Measurements from ENCODE around the gene ITPRID1. TPM values are rescaled to one million over a fixed set of nuclear protein-coding genes. Genes with fewer than 3 reads are reported as not detected.
A peak's percentile ranks its signal among the peaks of the same experiment; 100 is the strongest.
"Not testable (repeated sequence)": the region's sequence is repeated elsewhere in the genome, so short reads cannot be mapped to it uniquely, and the experiment has no call there.

ITPRID1 gene
- total RNA-seq, 6 donors from 2014 or later = 0.10 to 0.30 (median 0.17) TPM; not detected in 3

DNA sequence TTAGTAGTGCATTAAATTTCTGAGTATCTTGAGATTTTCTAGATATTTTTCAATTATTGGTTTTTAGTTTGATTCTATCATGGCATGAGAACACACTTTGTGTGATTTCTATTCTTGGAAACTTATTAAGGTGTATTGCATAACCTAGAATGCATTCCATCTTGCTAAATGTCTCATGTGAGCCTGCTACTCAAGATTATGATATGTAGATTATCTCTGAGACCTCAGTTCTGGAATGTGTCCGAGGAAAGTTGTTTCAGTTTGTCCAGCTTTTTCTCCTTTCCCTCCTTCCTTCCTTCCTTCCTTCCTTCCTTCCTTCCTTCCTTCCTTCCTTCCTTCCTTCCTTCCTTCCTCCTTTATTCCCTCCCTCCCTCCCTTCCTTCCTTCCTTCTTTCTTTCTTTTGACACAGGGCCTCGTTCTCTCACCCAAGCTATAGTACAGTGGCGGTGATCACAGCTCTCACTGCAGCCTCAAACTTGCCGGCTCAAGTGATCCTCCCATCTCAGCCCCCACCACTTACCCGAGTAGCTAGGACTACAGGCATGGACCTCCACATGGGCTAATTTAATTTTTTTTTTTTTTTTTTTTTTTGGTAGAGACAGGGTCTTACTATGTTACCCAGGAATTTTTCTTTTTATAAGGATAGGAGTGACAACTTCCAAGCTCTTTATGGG is 7.6 kb downstream of the ITPRID1 start:
- no peak overlapping the region for H3K4me3 ChIP-seq
- ATAC-seq (ENCODE audit: low FRiP score in 2 of 2) = no peak
- no peak for TF ChIP-seq EP300 (IDR thresholded peaks at IDR 0.05)
- DNase-seq = no peak
- H3K4me1 ChIP-seq = no peaks in the 10 kb centered on the region
- no peaks in the 10 kb centered on the region for H3K36me3 ChIP-seq
- no peaks in the 10 kb centered on the region for H3K27me3 ChIP-seq
- 73 to 77% methylated on average over 5 of the region's 5 CpGs for WGBS, 2 donors
- H3K9me3 ChIP-seq = no peaks in the 10 kb centered on the region
- H3K27ac ChIP-seq = no peak overlapping the region

DNA sequence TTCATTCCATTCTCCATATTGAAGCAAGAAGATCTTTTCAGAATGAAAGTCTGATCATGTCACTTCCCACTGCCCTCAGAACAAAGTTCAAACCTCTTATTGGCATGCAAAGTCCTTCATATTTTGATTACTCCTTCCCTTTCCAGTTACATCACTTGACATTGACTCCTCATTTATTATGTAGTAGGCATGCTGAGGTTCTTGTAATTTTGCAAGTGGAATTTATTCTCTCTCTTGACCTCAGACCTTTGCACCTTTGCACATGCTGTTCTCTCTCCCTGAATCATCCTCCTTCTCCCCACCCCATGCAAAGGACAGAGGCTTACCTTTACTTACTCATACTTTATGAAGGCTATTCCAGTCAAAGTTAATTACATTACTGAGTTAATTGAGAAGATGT is 13.0 kb downstream of the ITPRID1 start:
- no peaks in the 10 kb centered on the region for H3K4me1 ChIP-seq
- no peaks in the 10 kb centered on the region for H3K9me3 ChIP-seq
- DNase-seq (no peak), ATAC-seq (ENCODE audit: low FRiP score in 2 of 2) (no peak)
- no peak for TF ChIP-seq POLR2A (IDR thresholded peaks at IDR 0.05)
- H3K27me3 ChIP-seq = no peaks in the 10 kb centered on the region
- no peak overlapping the region for H3K27ac ChIP-seq
- no peaks in the 10 kb centered on the region for H3K36me3 ChIP-seq
- no peak overlapping the region for H3K4me3 ChIP-seq

- Histone ChIP-seq H3K9me3 (no peaks in the 10 kb centered on the region), H3K4me1 (no peaks in the 10 kb centered on the region), H3K36me3 (no peaks in the 10 kb centered on the region), H3K4me3 (no peak overlapping the region), H3K27me3 (no peaks in the 10 kb centered on the region), H3K27ac (no peak overlapping the region)
- DNase-seq (no peak), ATAC-seq (ENCODE audit: low FRiP score in 2 of 2) (no peak)
- 75% methylated on average over 1 of the region's 1 CpG for WGBS, 2 donors
- TF ChIP-seq CTCF (IDR thresholded peaks at IDR 0.05) (no peak), POLR2AphosphoS5 (IDR thresholded peaks at IDR 0.05) (no peak), EP300 (IDR thresholded peaks at IDR 0.05) (no peak)
These were observed 15.2 kb downstream of the ITPRID1 start for GRCh38 chr7:31529103-31529502.

DNA sequence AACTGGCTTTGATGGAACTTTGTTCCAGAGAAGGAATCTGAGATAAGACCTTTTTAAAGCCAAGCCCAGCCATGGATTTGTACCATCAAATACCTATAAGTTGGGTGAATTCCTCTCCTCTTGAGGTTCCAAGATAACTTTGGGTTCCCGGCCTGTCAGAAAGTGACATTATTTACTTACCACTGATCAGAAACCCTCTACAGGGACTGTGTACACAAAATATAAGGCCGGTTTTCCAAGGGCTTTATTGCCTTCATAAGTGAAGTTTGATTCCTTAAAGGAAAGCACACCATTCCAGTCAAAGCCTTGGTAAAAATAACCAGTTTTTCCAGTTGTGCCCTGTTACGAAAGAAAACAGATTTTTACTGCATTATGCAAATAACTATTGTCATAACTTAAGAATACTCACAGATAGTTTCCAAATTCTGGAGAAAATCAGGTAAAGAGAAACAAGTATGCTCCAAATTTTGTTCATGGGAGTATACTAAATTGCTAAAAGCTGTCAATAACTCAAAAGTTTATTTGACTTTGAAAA is 26.8 kb downstream of the ITPRID1 start:
- 41 to 48% methylated on average over 3 of the region's 3 CpGs for WGBS, 2 donors
- not testable (repeated sequence) for H3K4me3 ChIP-seq; H3K27me3 ChIP-seq; H3K27ac ChIP-seq; ATAC-seq (ENCODE audit: low FRiP score in 2 of 2); H3K36me3 ChIP-seq; H3K4me1 ChIP-seq; H3K9me3 ChIP-seq; DNase-seq

GRCh38 chr7:31545549-31545948 is 31.7 kb downstream of the ITPRID1 start:
- Histone ChIP-seq H3K27ac (no peak overlapping the region), H3K4me3 (no peak overlapping the region), H3K36me3 (no peaks in the 10 kb centered on the region), H3K27me3 (no peaks in the 10 kb centered on the region), H3K9me3 (no peaks in the 10 kb centered on the region), H3K4me1 (no peaks in the 10 kb centered on the region)
- 25 to 33% methylated on average over 1 of the region's 1 CpG for WGBS, 2 donors
- peak in 1 of 4 donors; percentile 49 for TF ChIP-seq EP300 (IDR thresholded peaks at IDR 0.05)
- no peak for TF ChIP-seq POLR2A (IDR thresholded peaks at IDR 0.05)
- peak in 1 of 2 donors; percentile 22 for TF ChIP-seq POLR2AphosphoS5 (IDR thresholded peaks at IDR 0.05)
- DNase-seq (peak in 1 of 2 donors; percentile 33), ATAC-seq (ENCODE audit: low FRiP score in 2 of 2) (no peak)

- ATAC-seq (ENCODE audit: low FRiP score in 2 of 2) = no peak
- H3K4me3 ChIP-seq = no peak overlapping the region
- TF ChIP-seq POLR2AphosphoS5 (IDR thresholded peaks at IDR 0.05) (no peak), EP300 (IDR thresholded peaks at IDR 0.05) (no peak), POLR2A (IDR thresholded peaks at IDR 0.05) (no peak), CTCF (IDR thresholded peaks at IDR 0.05) (no peak)
- no peak overlapping the region for H3K27ac ChIP-seq
- H3K36me3 ChIP-seq = no peaks in the 10 kb centered on the region
- no peak for DNase-seq
- H3K4me1 ChIP-seq = peaks cover 0 to 4% (median 0%) of the 10 kb centered on the region in 4 donors
- H3K27me3 ChIP-seq = no peaks in the 10 kb centered on the region
- no peaks in the 10 kb centered on the region for H3K9me3 ChIP-seq
These were observed 35.7 kb downstream of the ITPRID1 start for GRCh38 chr7:31549611-31550010.

DNA sequence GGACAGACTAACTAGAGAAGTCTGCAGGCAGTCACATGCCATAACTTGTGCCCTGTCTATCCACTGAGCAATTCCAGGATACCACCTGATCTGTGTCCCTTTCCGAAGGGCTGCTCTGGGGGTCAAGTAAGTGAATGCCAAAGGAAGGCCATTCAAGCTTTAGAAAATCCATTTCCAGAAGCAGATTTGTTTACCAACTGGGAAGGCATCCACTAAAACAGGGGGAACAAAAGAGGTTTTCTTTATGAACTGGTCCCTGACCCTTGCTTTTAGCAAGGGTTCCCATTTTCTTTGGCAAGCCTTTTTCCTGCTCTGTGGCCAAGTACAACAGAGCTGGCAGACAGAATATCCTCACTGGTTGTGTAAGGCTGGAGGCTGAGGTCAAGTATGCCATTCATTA is 36.5 kb downstream of the ITPRID1 start:
- Histone ChIP-seq H3K4me3 (no peak overlapping the region), H3K27me3 (no peaks in the 10 kb centered on the region), H3K4me1 (peaks cover 0 to 4% (median 0%) of the 10 kb centered on the region in 4 donors), H3K9me3 (no peaks in the 10 kb centered on the region), H3K27ac (no peak overlapping the region), H3K36me3 (no peaks in the 10 kb centered on the region)
- TF ChIP-seq EP300 (IDR thresholded peaks at IDR 0.05) = no peak
- TF ChIP-seq CTCF (IDR thresholded peaks at IDR 0.05) = no peak
- TF ChIP-seq POLR2AphosphoS5 (IDR thresholded peaks at IDR 0.05) = no peak
- TF ChIP-seq POLR2A (IDR thresholded peaks at IDR 0.05) = no peak
- DNase-seq (no peak), ATAC-seq (ENCODE audit: low FRiP score in 2 of 2) (no peak)
- 76 to 82% methylated on average over 1 of the region's 1 CpG for WGBS, 2 donors

All from upper lobe of left lung (tissue), 6 donors.